Immature natural killer cell (primary cell): Measurements from ENCODE around the gene DHX34. TPM values are rescaled to one million over a fixed set of nuclear protein-coding genes. Genes with fewer than 3 reads are reported as not detected.

ENCODE experiments used
- DNase-seq, 3 donors: peaks; one replicate each; pipeline ENCODE4 v3.0.0; 2022; ENCODE audit warnings: mixed read lengths in 1 of 3
- H3K27ac Mint-ChIP-seq, 6 donors: one replicate each; pipeline ENCODE4 v1.8.0; 2020; ENCODE audit warnings: mixed read lengths in 6 of 6, mild to moderate bottlenecking in 5 of 6, inconsistent platforms in 4 of 6, moderate library complexity in 3 of 6
- H3K27me3 Mint-ChIP-seq, 3 donors: one replicate each; pipeline ENCODE4 v1.8.0; 2020 to 2021; ENCODE audit warnings: low read depth in 3 of 3, mild to moderate bottlenecking in 3 of 3, mixed read lengths in 3 of 3, moderate library complexity in 3 of 3, inconsistent platforms in 1 of 3
- H3K36me3 Mint-ChIP-seq, 3 donors: one replicate each; pipeline ENCODE4 v1.8.0; 2020; ENCODE audit warnings: mixed read lengths in 3 of 3, inconsistent platforms in 2 of 3, mild to moderate bottlenecking in 2 of 3
- H3K4me1 Mint-ChIP-seq, 2 donors: one replicate each; pipeline ENCODE4 v1.8.0; 2020; ENCODE audit warnings: inconsistent platforms in 2 of 2, mild to moderate bottlenecking in 2 of 2, mixed read lengths in 2 of 2, moderate library complexity in 1 of 2
- H3K4me3 Mint-ChIP-seq, 5 donors: one replicate each; pipeline ENCODE4 v1.8.0; 2020; ENCODE audit warnings: mild to moderate bottlenecking in 5 of 5, mixed read lengths in 5 of 5, inconsistent platforms in 3 of 5, moderate library complexity in 3 of 5
- H3K9me3 Mint-ChIP-seq, 6 donors: one replicate each; pipeline ENCODE4 v1.8.0; 2020; ENCODE audit warnings: mild to moderate bottlenecking in 6 of 6, mixed read lengths in 6 of 6, inconsistent platforms in 4 of 6, moderate library complexity in 3 of 6
- polyA plus RNA-seq, 3 donors: library from polyadenylated mRNA; unstranded; fragments of 300-500 nt; fragmentation: Illumina TruSeq; gene quantifications; one replicate each; pipeline ENCODE4 v1.2.3, GENCODE V29; 2021

DHX34 gene
- polyA plus RNA-seq, 3 donors from 2014 or later, result 3.2 to 9.7 (median 5.2) TPM

GRCh38 chr19:47389150-47389556 is 40.0 kb downstream of the DHX34 start:
- H3K4me1 Mint-ChIP-seq, result peaks cover 16 to 24% of the 10 kb centered on the region in 2 donors
- no peaks in the 10 kb centered on the region for H3K36me3 Mint-ChIP-seq
- no peak for DNase-seq
- H3K27me3 Mint-ChIP-seq, result peaks cover 0 to 16% (median 10%) of the 10 kb centered on the region in 3 donors
- H3K27ac Mint-ChIP-seq, result peak overlapping the region in 1 of 6 donors; percentile 30
- peak overlapping the region in 1 of 5 donors; percentile 44 for H3K4me3 Mint-ChIP-seq
- no peaks in the 10 kb centered on the region for H3K9me3 Mint-ChIP-seq

GRCh38 chr19:47390533-47391488 is 41.7 kb downstream of the DHX34 start:
- H3K9me3 Mint-ChIP-seq, result peaks cover 0 to 1% (median 0%) of the 10 kb centered on the region in 6 donors
- H3K4me3 Mint-ChIP-seq, result no peak overlapping the region
- H3K27me3 Mint-ChIP-seq, result peaks cover 0 to 10% (median 9%) of the 10 kb centered on the region in 3 donors
- no peak for DNase-seq
- peak overlapping the region in 1 of 6 donors; percentile 46 for H3K27ac Mint-ChIP-seq
- H3K36me3 Mint-ChIP-seq, result no peaks in the 10 kb centered on the region
- peaks cover 16 to 24% of the 10 kb centered on the region in 2 donors for H3K4me1 Mint-ChIP-seq

GRCh38 chr19:47391510-47392223 is 42.6 kb downstream of the DHX34 start:
- Mint-ChIP-seq H3K27ac (peak overlapping the region in 1 of 6 donors; percentile 46), H3K36me3 (no peaks in the 10 kb centered on the region), H3K4me3 (no peak overlapping the region), H3K9me3 (peaks cover 0 to 1% (median 0%) of the 10 kb centered on the region in 6 donors), H3K4me1 (peaks cover 16 to 24% of the 10 kb centered on the region in 2 donors), H3K27me3 (peaks cover 0 to 9% (median 9%) of the 10 kb centered on the region in 3 donors)
- peak; percentile 76 to 83 (median 78) for DNase-seq

- H3K9me3 Mint-ChIP-seq, result peaks cover 0 to 1% (median 0%) of the 10 kb centered on the region in 6 donors
- H3K4me3 Mint-ChIP-seq, result no peak overlapping the region
- H3K36me3 Mint-ChIP-seq, result no peaks in the 10 kb centered on the region
- peaks cover 2 to 8% (median 4%) of the 10 kb centered on the region in 3 donors for H3K27me3 Mint-ChIP-seq
- H3K27ac Mint-ChIP-seq, result no peak overlapping the region
- DNase-seq, result no peak
- H3K4me1 Mint-ChIP-seq, result no peaks in the 10 kb centered on the region
Measured at GRCh38 chr19:47398707-47399597, 49.8 kb downstream of the DHX34 start.

GRCh38 chr19:47402504-47402903 is 53.4 kb downstream of the DHX34 start:
- Mint-ChIP-seq H3K9me3 (no peaks in the 10 kb centered on the region), H3K4me3 (no peak overlapping the region), H3K36me3 (no peaks in the 10 kb centered on the region), H3K27ac (no peak overlapping the region), H3K27me3 (peaks cover 6 to 19% (median 9%) of the 10 kb centered on the region in 3 donors), H3K4me1 (no peaks in the 10 kb centered on the region)
- DNase-seq, result no peak

GRCh38 chr19:47404334-47405196 is 55.5 kb downstream of the DHX34 start:
- Mint-ChIP-seq H3K36me3 (peaks cover 0 to 4% (median 0%) of the 10 kb centered on the region in 3 donors), H3K9me3 (no peaks in the 10 kb centered on the region), H3K27me3 (peaks cover 9 to 27% (median 9%) of the 10 kb centered on the region in 3 donors), H3K4me1 (no peaks in the 10 kb centered on the region), H3K4me3 (no peak overlapping the region), H3K27ac (no peak overlapping the region)
- DNase-seq, result no peak

GRCh38 chr19:47405197-47405550 is 56.1 kb downstream of the DHX34 start:
- Mint-ChIP-seq H3K36me3 (peaks cover 0 to 4% (median 0%) of the 10 kb centered on the region in 3 donors), H3K27ac (no peak overlapping the region), H3K9me3 (no peaks in the 10 kb centered on the region), H3K4me1 (no peaks in the 10 kb centered on the region), H3K27me3 (peaks cover 9 to 27% (median 9%) of the 10 kb centered on the region in 3 donors), H3K4me3 (no peak overlapping the region)
- no peak for DNase-seq

GRCh38 chr19:47405854-47406417 is 56.8 kb downstream of the DHX34 start:
- Mint-ChIP-seq H3K27me3 (peaks cover 9 to 27% (median 9%) of the 10 kb centered on the region in 3 donors), H3K4me3 (no peak overlapping the region), H3K27ac (no peak overlapping the region), H3K36me3 (peaks cover 0 to 4% (median 0%) of the 10 kb centered on the region in 3 donors), H3K4me1 (no peaks in the 10 kb centered on the region), H3K9me3 (no peaks in the 10 kb centered on the region)
- DNase-seq, result no peak

- H3K27me3 Mint-ChIP-seq, result peaks cover 9 to 27% (median 9%) of the 10 kb centered on the region in 3 donors
- no peak overlapping the region for H3K4me3 Mint-ChIP-seq
- no peaks in the 10 kb centered on the region for H3K9me3 Mint-ChIP-seq
- H3K4me1 Mint-ChIP-seq, result no peaks in the 10 kb centered on the region
- peaks cover 0 to 4% (median 0%) of the 10 kb centered on the region in 3 donors for H3K36me3 Mint-ChIP-seq
- DNase-seq, result no peak
- H3K27ac Mint-ChIP-seq, result no peak overlapping the region
Measured at GRCh38 chr19:47406711-47407416, 57.7 kb downstream of the DHX34 start.

GRCh38 chr19:47407417-47407774 is 58.3 kb downstream of the DHX34 start:
- H3K4me1 Mint-ChIP-seq, result no peaks in the 10 kb centered on the region
- H3K36me3 Mint-ChIP-seq, result peaks cover 0 to 4% (median 0%) of the 10 kb centered on the region in 3 donors
- H3K9me3 Mint-ChIP-seq, result no peaks in the 10 kb centered on the region
- no peak for DNase-seq
- peaks cover 9 to 27% (median 9%) of the 10 kb centered on the region in 3 donors for H3K27me3 Mint-ChIP-seq
- H3K27ac Mint-ChIP-seq, result no peak overlapping the region
- H3K4me3 Mint-ChIP-seq, result no peak overlapping the region

GRCh38 chr19:47408156-47408938 is 59.2 kb downstream of the DHX34 start:
- H3K4me3 Mint-ChIP-seq, result no peak overlapping the region
- peaks cover 9 to 27% (median 10%) of the 10 kb centered on the region in 3 donors for H3K27me3 Mint-ChIP-seq
- peaks cover 0 to 4% (median 0%) of the 10 kb centered on the region in 3 donors for H3K36me3 Mint-ChIP-seq
- H3K4me1 Mint-ChIP-seq, result no peaks in the 10 kb centered on the region
- H3K27ac Mint-ChIP-seq, result peak overlapping the region in 1 of 6 donors; percentile 55
- no peaks in the 10 kb centered on the region for H3K9me3 Mint-ChIP-seq
- no peak for DNase-seq
